Esophagus squamous epithelium (tissue), 4 donors: Measurements from ENCODE around the gene C19orf18.

ENCODE experiments used
- CTCF ChIP-seq, 6 experiments: fragments of 450-650 bp in 4 of 6; fragments of 200-600 bp in 2 of 6; sonication (generic) in 2 of 6; IDR thresholded peaks; one replicate each; pipeline ENCODE4 v1.5.1; 2016 to 2019; ENCODE audit warnings: antibody characterized with exemption in 6 of 6, mild to moderate bottlenecking in 4 of 6, moderate library complexity in 4 of 6
- POLR2A ChIP-seq, 4 donors: fragments of 450-650 bp; IDR thresholded peaks; one replicate each; pipeline ENCODE4 v1.6.1; 2017; ENCODE audit warnings: antibody characterized with exemption in 4 of 4, mild to moderate bottlenecking in 4 of 4, moderate library complexity in 3 of 4

- TF ChIP-seq CTCF (IDR thresholded peaks at IDR 0.05): no peak
- TF ChIP-seq POLR2A (IDR thresholded peaks at IDR 0.05): no peak
Measured at GRCh38 chr19:58001895-58002369, 27.6 kb upstream of the C19orf18 start.
